ENCODE measurements around the gene ADCY1. TPM values are rescaled to one million over a fixed set of nuclear protein-coding genes. Genes with fewer than 3 reads are reported as not detected.

The ADCY1 gene
- total RNA-seq, 1 experiment from 2014 or later = 0.71 TPM

- CTCF ChIA-PET = no interaction called here
- Histone ChIP-seq H3K27ac (ENCODE audit: low read depth, low read length, poor library complexity, severe bottlenecking) (no peak overlapping the region), H3K36me3 (ENCODE audit: insufficient read depth, low read length, poor library complexity, severe bottlenecking) (no peaks in the 10 kb centered on the region), H3K4me3 (ENCODE audit: low read depth, low read length, poor library complexity, severe bottlenecking) (no peak overlapping the region), H3K27me3 (replicated peaks; ENCODE audit: insufficient read depth, low read depth, low read length, poor library complexity) (peaks cover 38% of the 10 kb centered on the region), H3K4me1 (ENCODE audit: insufficient read depth, low read length, poor library complexity, severe bottlenecking) (no peaks in the 10 kb centered on the region), H3K9me3 (ENCODE audit: low read depth, low read length, poor library complexity, severe bottlenecking) (no peaks in the 10 kb centered on the region)
- BruUV-seq (replicated peaks) = no TSS peak
- intact Hi-C loops (cut with micrococcal nuclease; ENCODE audit: unreplicated experiment) = no loop called here
- POLR2A ChIA-PET (ENCODE audit: low non-redundant PET) = no interaction called here
- no peak for DNase-seq (ENCODE audit: low spot score)
- TF ChIP-seq EZH2 (IDR thresholded peaks at IDR 0.05; ENCODE audit: borderline replicate concordance, low read depth, low read length, poor library complexity, severe bottlenecking) (no peak), CTCF (conservative IDR thresholded peaks at IDR 0.05; ENCODE audit: low read depth, low read length) (no peak)
These were observed 129.9 kb downstream of the ADCY1 start for GRCh38 chr7:45703911-45704682.

- no peaks in the 10 kb centered on the region for H3K36me3 ChIP-seq (ENCODE audit: insufficient read depth, low read length, poor library complexity, severe bottlenecking)
- BruUV-seq (replicated peaks) = no TSS peak
- DNase-seq (ENCODE audit: low spot score) = no peak
- intact Hi-C loops (cut with micrococcal nuclease; ENCODE audit: unreplicated experiment) = no loop called here
- no peaks in the 10 kb centered on the region for H3K4me1 ChIP-seq (ENCODE audit: insufficient read depth, low read length, poor library complexity, severe bottlenecking)
- no peak overlapping the region for H3K4me3 ChIP-seq (ENCODE audit: low read depth, low read length, poor library complexity, severe bottlenecking)
- ChIA-PET POLR2A (ENCODE audit: low non-redundant PET) (no interaction called here), CTCF (no interaction called here)
- H3K27me3 ChIP-seq (replicated peaks; ENCODE audit: insufficient read depth, low read depth, low read length, poor library complexity) = peaks cover 38% of the 10 kb centered on the region
- no peak overlapping the region for H3K27ac ChIP-seq (ENCODE audit: low read depth, low read length, poor library complexity, severe bottlenecking)
- TF ChIP-seq CTCF (conservative IDR thresholded peaks at IDR 0.05; ENCODE audit: low read depth, low read length) (no peak), EZH2 (IDR thresholded peaks at IDR 0.05; ENCODE audit: borderline replicate concordance, low read depth, low read length, poor library complexity, severe bottlenecking) (no peak)
- H3K9me3 ChIP-seq (ENCODE audit: low read depth, low read length, poor library complexity, severe bottlenecking) = no peaks in the 10 kb centered on the region
These were observed 130.5 kb downstream of the ADCY1 start for GRCh38 chr7:45704683-45705016.

DNA sequence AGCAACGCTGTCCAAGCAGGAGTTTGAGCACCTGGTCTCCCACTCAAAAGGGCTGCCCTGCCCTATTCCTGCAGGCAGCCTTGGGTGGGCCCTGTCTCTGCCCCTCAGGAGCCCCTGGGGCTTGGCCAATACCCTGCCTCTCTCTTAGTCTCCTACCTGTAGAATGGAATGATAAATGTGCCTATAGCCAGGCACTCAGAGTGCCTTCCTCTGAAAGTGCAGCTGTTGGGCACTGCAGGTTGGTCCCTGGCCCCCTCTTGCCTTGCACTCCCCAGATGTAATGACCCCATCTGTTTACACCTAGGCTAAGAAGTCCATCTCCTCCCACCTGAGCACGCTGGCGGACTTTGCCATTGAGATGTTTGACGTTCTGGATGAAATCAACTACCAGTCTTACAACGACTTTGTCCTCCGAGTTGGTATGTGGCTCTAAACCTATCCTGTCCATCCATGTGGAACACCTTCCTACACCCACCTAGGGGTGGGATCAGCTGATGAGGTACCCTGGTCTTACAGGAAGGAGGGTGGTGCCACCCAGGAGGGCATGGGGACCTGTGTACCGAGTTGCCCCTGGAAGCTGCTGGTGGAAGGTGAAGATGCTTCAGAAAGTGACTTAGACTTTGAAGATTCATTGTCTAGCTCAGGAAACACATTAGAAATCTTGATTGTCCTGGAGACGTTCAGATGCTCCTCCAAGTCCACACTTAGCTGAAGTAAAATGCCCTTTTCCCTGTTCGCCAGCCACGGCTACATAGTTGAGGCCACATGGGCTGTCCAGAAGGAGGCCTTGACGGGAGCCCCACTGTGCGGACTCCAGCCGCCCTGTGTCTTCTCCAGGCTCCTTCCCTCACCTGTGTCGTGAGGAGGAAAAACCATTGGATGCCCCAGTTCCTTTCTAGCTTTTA, 134.1 kb downstream of the ADCY1 start:
- POLR2A ChIA-PET (ENCODE audit: low non-redundant PET) = no interaction called here
- H3K27ac ChIP-seq (ENCODE audit: low read depth, low read length, poor library complexity, severe bottlenecking) = no peak overlapping the region
- H3K9me3 ChIP-seq (ENCODE audit: low read depth, low read length, poor library complexity, severe bottlenecking) = no peaks in the 10 kb centered on the region
- intact Hi-C loops (cut with micrococcal nuclease; ENCODE audit: unreplicated experiment) = no loop called here
- peaks cover 19% of the 10 kb centered on the region for H3K27me3 ChIP-seq (replicated peaks; ENCODE audit: insufficient read depth, low read depth, low read length, poor library complexity)
- no peak overlapping the region for H3K4me3 ChIP-seq (ENCODE audit: low read depth, low read length, poor library complexity, severe bottlenecking)
- no peaks in the 10 kb centered on the region for H3K36me3 ChIP-seq (ENCODE audit: insufficient read depth, low read length, poor library complexity, severe bottlenecking)
- no peak for DNase-seq (ENCODE audit: low spot score)
- no peaks in the 10 kb centered on the region for H3K4me1 ChIP-seq (ENCODE audit: insufficient read depth, low read length, poor library complexity, severe bottlenecking)
- TF ChIP-seq CTCF (conservative IDR thresholded peaks at IDR 0.05; ENCODE audit: low read depth, low read length) (no peak), EZH2 (IDR thresholded peaks at IDR 0.05; ENCODE audit: borderline replicate concordance, low read depth, low read length, poor library complexity, severe bottlenecking) (no peak)
- CTCF ChIA-PET = no interaction called here
- no TSS peak for BruUV-seq (replicated peaks)

All from A673 (cell line).